Subcutaneous adipose tissue (tissue), 4 donors: Measurements from ENCODE around the gene MYMK. TPM values are rescaled to one million over a fixed set of nuclear protein-coding genes. Genes with fewer than 3 reads are reported as not detected.

Experiments used
- CTCF ChIP-seq: fragments of 450-650 bp; IDR thresholded peaks from one replicate; pipeline ENCODE4 v1.5.1; 2016; ENCODE audit warnings: low read depth, mild to moderate bottlenecking, control low read depth, antibody characterized with exemption, moderate library complexity
- total RNA-seq, 4 donors: library from RNA; depleted of rRNA; stranded (reverse); fragments of >200 nt; gene quantifications; one replicate each; pipeline ENCODE4 v1.1.0, GENCODE V29; 2016

The MYMK gene
- total RNA-seq, 4 donors from 2014 or later = not detected

GRCh38 chr9:133490201-133490681, 34.5 kb downstream of the MYMK start:
- no peak for TF ChIP-seq CTCF

- no peak for TF ChIP-seq CTCF
These were observed 35.2 kb downstream of the MYMK start for GRCh38 chr9:133489253-133490190.

- no peak for TF ChIP-seq CTCF
These were observed 36.0 kb downstream of the MYMK start for GRCh38 chr9:133488686-133489252.

GRCh38 chr9:133487331-133487725, 37.4 kb downstream of the MYMK start:
- TF ChIP-seq CTCF = no peak

GRCh38 chr9:133485531-133486260, 39.1 kb downstream of the MYMK start:
- no peak for TF ChIP-seq CTCF

- TF ChIP-seq CTCF = no peak
These were observed 39.9 kb downstream of the MYMK start for GRCh38 chr9:133484671-133485437.
